ENCODE results near the gene POU3F2. TPM values are rescaled to one million over a fixed set of nuclear protein-coding genes. Genes with fewer than 3 reads are reported as not detected.

Gene POU3F2
- total RNA-seq, 1 donor from 2014 or later, result 12.2 TPM

DNA sequence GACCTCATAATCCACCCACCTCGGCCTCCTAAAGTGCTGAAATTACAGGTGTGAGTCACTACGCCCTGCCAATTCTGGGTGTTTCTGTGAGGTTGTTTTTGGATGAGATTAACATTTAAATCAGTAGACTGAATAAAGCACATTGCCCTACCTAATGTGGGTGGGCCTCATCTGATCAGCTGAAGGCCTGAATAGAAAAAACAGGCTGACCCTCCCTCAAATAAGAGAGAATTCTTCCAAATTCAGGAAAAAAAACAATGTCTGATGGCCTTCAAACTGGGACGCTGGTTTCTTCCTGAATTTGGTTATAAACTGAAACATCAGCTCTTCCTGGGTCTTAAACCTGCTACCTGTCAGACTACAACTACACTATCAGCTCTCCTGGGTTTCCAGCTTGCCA is 51.0 kb downstream of the POU3F2 start:
- Histone ChIP-seq H3K27ac (no peak overlapping the region), H3K9me3 (ENCODE audit: low read depth) (no peaks in the 10 kb centered on the region), H3K27me3 (no peaks in the 10 kb centered on the region), H3K79me2 (ENCODE audit: low read depth) (no peaks in the 10 kb centered on the region), H3K4me2 (no peak overlapping the region), H3K9ac (no peak overlapping the region), H4K20me1 (ENCODE audit: low read depth) (no peaks in the 10 kb centered on the region), H3F3A (ENCODE audit: low read depth) (no peaks in the 10 kb centered on the region), H3K4me3 (no peak overlapping the region), H2AFZ (replicated peaks) (no peak overlapping the region), H3K36me3 (no peaks in the 10 kb centered on the region), H3K4me1 (peaks cover 7% of the 10 kb centered on the region)
- Mint-ChIP-seq H3K36me3 (peaks cover 17% of the 10 kb centered on the region), H3K9me3 (no peaks in the 10 kb centered on the region), H3K4me1 (no peaks in the 10 kb centered on the region), H3K27me3 (ENCODE audit: insufficient read depth, low read depth) (no peaks in the 10 kb centered on the region), H3K27ac (no peak overlapping the region), H3K4me3 (no peak overlapping the region)
- no peak for DNase-seq (ENCODE audit: low spot score)
- TF ChIP-seq EZH2 (IDR thresholded peaks at IDR 0.05) (no peak), EZH2phosphoT487 (IDR thresholded peaks at IDR 0.05) (no peak), CTCF (IDR thresholded peaks at IDR 0.05) (no peak)

DNA sequence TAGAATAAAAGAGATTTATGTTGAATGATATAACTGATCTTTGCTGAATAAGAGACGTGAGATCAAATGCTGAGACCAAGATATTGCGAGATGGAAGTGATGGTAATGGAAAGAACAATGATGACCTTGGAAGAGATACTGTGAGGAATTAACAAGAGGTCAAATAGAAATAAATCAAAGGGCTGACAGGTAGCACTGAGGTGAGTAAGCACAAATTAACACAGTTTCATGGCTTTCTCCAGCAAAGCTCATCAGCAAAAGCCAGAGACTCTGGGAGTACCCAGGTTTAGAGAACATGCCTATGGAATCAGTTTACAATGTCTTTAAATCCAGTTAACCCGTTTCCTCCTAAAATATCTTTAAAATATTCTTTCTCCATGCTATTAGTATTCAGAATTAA is 53.3 kb downstream of the POU3F2 start:
- no peak for DNase-seq (ENCODE audit: low spot score)
- Mint-ChIP-seq H3K4me1 (no peaks in the 10 kb centered on the region), H3K36me3 (peaks cover 20% of the 10 kb centered on the region)

More for the DNA sequence above, 53.3 kb downstream of the POU3F2 start:
- no peaks in the 10 kb centered on the region for H3K27me3 Mint-ChIP-seq (ENCODE audit: insufficient read depth, low read depth)
- Histone ChIP-seq H3K36me3 (no peaks in the 10 kb centered on the region), H3F3A (ENCODE audit: low read depth) (no peaks in the 10 kb centered on the region), H3K4me1 (peaks cover 8% of the 10 kb centered on the region), H3K4me3 (no peak overlapping the region), H4K20me1 (ENCODE audit: low read depth) (no peaks in the 10 kb centered on the region), H3K79me2 (ENCODE audit: low read depth) (no peaks in the 10 kb centered on the region), H2AFZ (replicated peaks) (no peak overlapping the region), H3K9ac (no peak overlapping the region), H3K27me3 (no peaks in the 10 kb centered on the region), H3K27ac (no peak overlapping the region), H3K4me2 (no peak overlapping the region), H3K9me3 (ENCODE audit: low read depth) (no peaks in the 10 kb centered on the region)
- no peaks in the 10 kb centered on the region for H3K9me3 Mint-ChIP-seq
- no peak overlapping the region for H3K27ac Mint-ChIP-seq
- no peak overlapping the region for H3K4me3 Mint-ChIP-seq
- TF ChIP-seq EZH2phosphoT487 (IDR thresholded peaks at IDR 0.05) (no peak), EZH2 (IDR thresholded peaks at IDR 0.05) (no peak), CTCF (IDR thresholded peaks at IDR 0.05) (no peak)

Other genes with a start within 250 kb of the POU3F2 start
- gene FBXL4, start 113.4 kb downstream of the POU3F2 start, total RNA-seq (ENCODE audit: low replicate concordance), result 17.4 and 18.3 TPM in 2 replicates